Vagina (tissue), 2 donors: ENCODE data around the gene TLE5.

Source experiments
- POLR2A ChIP-seq, 2 donors: fragments of 450-650 bp; IDR thresholded peaks; one replicate each; pipeline ENCODE4 v1.6.1; 2017; ENCODE audit warnings: antibody characterized with exemption in 2 of 2, mild to moderate bottlenecking in 2 of 2, moderate library complexity in 2 of 2
- TF ChIP-seq, protein P1 (sequence below), 3 experiments: fragments of 450-650 bp in 2 of 3; fragments of 200-600 bp in 1 of 3; sonication (generic) in 1 of 3; IDR thresholded peaks; one replicate each; pipeline ENCODE4 v1.5.1; 2017 to 2019; ENCODE audit warnings: antibody characterized with exemption in 3 of 3, mild to moderate bottlenecking in 2 of 3, moderate library complexity in 2 of 3

DNA sequence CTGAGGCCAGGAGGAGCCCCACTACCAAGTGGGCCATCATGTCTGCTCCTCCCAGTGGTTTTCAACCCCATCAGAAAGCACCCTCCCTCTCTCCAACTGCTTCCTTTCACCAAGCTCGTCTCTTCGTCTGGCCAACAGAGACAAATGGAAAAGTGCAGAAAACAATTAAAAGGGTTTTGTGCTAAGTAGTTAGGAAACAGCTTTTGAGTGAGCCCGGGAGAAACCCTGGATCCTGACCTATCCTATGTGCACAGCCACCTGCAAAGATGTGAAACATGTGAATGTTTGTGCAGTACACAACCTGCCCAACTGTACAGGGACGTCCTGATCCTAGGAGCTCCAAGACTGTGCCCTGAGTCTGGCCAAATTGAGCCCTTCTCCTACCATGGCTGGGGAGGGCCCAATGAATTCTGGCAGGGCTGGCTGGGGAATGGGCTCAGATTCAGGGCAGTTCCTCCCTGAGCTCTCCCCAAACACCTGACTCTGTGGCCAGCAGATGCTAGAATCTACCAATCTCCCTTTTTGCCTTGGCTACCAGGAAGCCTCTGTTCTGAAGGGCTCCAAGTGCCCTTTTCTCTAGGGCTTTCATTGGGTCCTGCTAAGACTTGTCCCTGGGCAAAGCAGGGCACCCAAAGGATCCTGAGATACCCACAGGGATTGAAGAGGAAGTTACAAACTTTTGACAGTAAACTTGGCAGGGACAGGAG is 7.9 kb downstream of the TLE5 start:
- no peak for TF ChIP-seq POLR2A (IDR thresholded peaks at IDR 0.05)
- TF ChIP-seq, protein P1, sequence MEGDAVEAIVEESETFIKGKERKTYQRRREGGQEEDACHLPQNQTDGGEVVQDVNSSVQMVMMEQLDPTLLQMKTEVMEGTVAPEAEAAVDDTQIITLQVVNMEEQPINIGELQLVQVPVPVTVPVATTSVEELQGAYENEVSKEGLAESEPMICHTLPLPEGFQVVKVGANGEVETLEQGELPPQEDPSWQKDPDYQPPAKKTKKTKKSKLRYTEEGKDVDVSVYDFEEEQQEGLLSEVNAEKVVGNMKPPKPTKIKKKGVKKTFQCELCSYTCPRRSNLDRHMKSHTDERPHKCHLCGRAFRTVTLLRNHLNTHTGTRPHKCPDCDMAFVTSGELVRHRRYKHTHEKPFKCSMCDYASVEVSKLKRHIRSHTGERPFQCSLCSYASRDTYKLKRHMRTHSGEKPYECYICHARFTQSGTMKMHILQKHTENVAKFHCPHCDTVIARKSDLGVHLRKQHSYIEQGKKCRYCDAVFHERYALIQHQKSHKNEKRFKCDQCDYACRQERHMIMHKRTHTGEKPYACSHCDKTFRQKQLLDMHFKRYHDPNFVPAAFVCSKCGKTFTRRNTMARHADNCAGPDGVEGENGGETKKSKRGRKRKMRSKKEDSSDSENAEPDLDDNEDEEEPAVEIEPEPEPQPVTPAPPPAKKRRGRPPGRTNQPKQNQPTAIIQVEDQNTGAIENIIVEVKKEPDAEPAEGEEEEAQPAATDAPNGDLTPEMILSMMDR (IDR thresholded peaks at IDR 0.05), result no peak
